SK-N-SH treated with all-trans-retinoic acid at 6 μM for 48 hours (cell line): Measurements from ENCODE around the gene CDPF1.

ENCODE experiments used
- ARNTL ChIP-seq: fragments of 450-650 bp; formaldehyde crosslinking; IDR thresholded peaks from 2 replicates; pipeline ENCODE4 v1.5.0; 2020; ENCODE audit warnings: low read depth, mild to moderate bottlenecking, moderate library complexity, borderline replicate concordance
- PPARA ChIP-seq: fragments of 250-450 bp; sonication (Bioruptor Pico); IDR thresholded peaks from 2 replicates; pipeline ENCODE4 v1.5.0; 2020; ENCODE audit warnings: mild to moderate bottlenecking, borderline replicate concordance
- SNAI2 ChIP-seq: fragments of 250-450 bp; sonication (Bioruptor Pico); IDR thresholded peaks from 2 replicates; pipeline ENCODE4 v1.5.0; 2020; ENCODE audit warnings: mild to moderate bottlenecking, moderate library complexity
- TOX ChIP-seq: fragments of 250-450 bp; sonication (Bioruptor Pico); IDR thresholded peaks from 2 replicates; pipeline ENCODE4 v1.8.0; 2021; ENCODE audit warnings: mild to moderate bottlenecking, moderate library complexity, borderline replicate concordance
- ZFP3 ChIP-seq: fragments of 250-450 bp; sonication (Bioruptor Pico); IDR thresholded peaks from 2 replicates; pipeline ENCODE4 v1.5.0; 2020; ENCODE audit warnings: mild to moderate bottlenecking, moderate library complexity
- ZNF565 ChIP-seq: fragments of 450-650 bp; formaldehyde crosslinking; conservative IDR thresholded peaks from 2 replicates; pipeline ENCODE4 v1.5.0; 2020; ENCODE audit warnings: low read depth, mild to moderate bottlenecking, moderate library complexity
- TF ChIP-seq, protein P1 (sequence below): fragments of 250-450 bp; sonication (Bioruptor Pico); IDR thresholded peaks from 2 replicates; pipeline ENCODE4 v1.8.0; 2020; ENCODE audit warnings: mild to moderate bottlenecking, moderate library complexity, borderline replicate concordance
- TF ChIP-seq, protein P2 (sequence below): fragments of 250-450 bp; sonication (Bioruptor Pico); IDR thresholded peaks from 2 replicates; pipeline ENCODE4 v1.5.0; 2020; ENCODE audit warnings: mild to moderate bottlenecking, moderate library complexity

DNA sequence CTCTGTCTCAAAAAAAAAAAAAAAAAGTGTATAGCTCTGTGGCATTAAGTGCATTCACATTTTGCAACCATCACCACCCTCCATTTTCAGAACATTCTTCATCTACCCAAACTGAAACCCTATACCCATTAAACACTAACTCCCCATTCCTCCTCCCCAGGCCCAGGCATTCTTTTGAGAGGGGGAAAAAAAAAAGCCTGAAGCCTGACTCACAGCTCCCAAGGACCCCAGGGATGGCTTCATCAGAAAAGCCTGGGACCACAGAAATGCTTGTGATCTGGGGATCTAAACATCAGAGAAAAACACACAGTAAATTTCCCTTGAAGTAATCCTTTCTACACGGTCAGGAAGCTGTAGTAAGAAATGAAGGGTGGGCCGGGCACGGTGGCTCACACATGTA lies 35.9 kb upstream of the CDPF1 start:
- TF ChIP-seq SNAI2 (no peak), ZFP3 (CRISPR knock-in tag) (no peak), ARNTL (CRISPR knock-in tag) (no peak), ZNF565 (no peak), PPARA (CRISPR knock-in tag) (no peak), TOX (CRISPR knock-in tag) (no peak)
- TF ChIP-seq, protein P1, sequence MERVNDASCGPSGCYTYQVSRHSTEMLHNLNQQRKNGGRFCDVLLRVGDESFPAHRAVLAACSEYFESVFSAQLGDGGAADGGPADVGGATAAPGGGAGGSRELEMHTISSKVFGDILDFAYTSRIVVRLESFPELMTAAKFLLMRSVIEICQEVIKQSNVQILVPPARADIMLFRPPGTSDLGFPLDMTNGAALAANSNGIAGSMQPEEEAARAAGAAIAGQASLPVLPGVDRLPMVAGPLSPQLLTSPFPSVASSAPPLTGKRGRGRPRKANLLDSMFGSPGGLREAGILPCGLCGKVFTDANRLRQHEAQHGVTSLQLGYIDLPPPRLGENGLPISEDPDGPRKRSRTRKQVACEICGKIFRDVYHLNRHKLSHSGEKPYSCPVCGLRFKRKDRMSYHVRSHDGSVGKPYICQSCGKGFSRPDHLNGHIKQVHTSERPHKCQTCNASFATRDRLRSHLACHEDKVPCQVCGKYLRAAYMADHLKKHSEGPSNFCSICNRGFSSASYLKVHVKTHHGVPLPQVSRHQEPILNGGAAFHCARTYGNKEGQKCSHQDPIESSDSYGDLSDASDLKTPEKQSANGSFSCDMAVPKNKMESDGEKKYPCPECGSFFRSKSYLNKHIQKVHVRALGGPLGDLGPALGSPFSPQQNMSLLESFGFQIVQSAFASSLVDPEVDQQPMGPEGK (CRISPR knock-in tag), result no peak
- TF ChIP-seq, protein P2, sequence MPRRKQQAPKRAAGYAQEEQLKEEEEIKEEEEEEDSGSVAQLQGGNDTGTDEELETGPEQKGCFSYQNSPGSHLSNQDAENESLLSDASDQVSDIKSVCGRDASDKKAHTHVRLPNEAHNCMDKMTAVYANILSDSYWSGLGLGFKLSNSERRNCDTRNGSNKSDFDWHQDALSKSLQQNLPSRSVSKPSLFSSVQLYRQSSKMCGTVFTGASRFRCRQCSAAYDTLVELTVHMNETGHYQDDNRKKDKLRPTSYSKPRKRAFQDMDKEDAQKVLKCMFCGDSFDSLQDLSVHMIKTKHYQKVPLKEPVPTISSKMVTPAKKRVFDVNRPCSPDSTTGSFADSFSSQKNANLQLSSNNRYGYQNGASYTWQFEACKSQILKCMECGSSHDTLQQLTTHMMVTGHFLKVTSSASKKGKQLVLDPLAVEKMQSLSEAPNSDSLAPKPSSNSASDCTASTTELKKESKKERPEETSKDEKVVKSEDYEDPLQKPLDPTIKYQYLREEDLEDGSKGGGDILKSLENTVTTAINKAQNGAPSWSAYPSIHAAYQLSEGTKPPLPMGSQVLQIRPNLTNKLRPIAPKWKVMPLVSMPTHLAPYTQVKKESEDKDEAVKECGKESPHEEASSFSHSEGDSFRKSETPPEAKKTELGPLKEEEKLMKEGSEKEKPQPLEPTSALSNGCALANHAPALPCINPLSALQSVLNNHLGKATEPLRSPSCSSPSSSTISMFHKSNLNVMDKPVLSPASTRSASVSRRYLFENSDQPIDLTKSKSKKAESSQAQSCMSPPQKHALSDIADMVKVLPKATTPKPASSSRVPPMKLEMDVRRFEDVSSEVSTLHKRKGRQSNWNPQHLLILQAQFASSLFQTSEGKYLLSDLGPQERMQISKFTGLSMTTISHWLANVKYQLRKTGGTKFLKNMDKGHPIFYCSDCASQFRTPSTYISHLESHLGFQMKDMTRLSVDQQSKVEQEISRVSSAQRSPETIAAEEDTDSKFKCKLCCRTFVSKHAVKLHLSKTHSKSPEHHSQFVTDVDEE (CRISPR knock-in tag), result no peak
